ENCODE measurements around the gene PRKAG2.

DNA sequence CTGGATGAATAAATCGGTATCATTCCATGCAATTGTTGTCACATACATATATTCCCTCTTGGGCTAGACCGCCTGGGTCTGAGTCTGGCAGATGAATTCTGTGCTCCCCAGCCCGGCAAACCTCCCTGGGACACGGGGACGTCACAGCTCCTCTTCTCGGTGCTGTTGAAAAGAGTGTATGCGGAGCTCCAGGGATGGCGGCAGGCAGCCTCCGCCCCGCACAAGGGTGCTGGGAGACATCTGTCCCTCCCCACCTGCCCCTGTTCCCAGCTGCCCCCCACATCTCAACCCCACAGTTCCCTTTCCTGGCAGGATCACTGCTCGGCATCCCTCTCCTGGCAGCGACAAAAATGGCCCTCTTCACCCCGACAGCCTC is 32.1 kb downstream of the PRKAG2 start:
- TF ChIP-seq, protein P1, sequence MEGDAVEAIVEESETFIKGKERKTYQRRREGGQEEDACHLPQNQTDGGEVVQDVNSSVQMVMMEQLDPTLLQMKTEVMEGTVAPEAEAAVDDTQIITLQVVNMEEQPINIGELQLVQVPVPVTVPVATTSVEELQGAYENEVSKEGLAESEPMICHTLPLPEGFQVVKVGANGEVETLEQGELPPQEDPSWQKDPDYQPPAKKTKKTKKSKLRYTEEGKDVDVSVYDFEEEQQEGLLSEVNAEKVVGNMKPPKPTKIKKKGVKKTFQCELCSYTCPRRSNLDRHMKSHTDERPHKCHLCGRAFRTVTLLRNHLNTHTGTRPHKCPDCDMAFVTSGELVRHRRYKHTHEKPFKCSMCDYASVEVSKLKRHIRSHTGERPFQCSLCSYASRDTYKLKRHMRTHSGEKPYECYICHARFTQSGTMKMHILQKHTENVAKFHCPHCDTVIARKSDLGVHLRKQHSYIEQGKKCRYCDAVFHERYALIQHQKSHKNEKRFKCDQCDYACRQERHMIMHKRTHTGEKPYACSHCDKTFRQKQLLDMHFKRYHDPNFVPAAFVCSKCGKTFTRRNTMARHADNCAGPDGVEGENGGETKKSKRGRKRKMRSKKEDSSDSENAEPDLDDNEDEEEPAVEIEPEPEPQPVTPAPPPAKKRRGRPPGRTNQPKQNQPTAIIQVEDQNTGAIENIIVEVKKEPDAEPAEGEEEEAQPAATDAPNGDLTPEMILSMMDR (IDR thresholded peaks at IDR 0.05) = no peak
- no peak for TF ChIP-seq POLR2A (IDR thresholded peaks at IDR 0.05)
- no peak for TF ChIP-seq EP300 (IDR thresholded peaks at IDR 0.05)
